HG02973 (cell line): ENCODE measurements around the gene NKTR.

ENCODE experiments used
- ATAC-seq: cut with Tn5 transposase; IDR thresholded peaks from one replicate; pipeline ENCODE4 v1.9.1; 2021; ENCODE audit warnings: moderate library complexity; ENCODE audit not compliant: unreplicated experiment

NKTR gene

DNA sequence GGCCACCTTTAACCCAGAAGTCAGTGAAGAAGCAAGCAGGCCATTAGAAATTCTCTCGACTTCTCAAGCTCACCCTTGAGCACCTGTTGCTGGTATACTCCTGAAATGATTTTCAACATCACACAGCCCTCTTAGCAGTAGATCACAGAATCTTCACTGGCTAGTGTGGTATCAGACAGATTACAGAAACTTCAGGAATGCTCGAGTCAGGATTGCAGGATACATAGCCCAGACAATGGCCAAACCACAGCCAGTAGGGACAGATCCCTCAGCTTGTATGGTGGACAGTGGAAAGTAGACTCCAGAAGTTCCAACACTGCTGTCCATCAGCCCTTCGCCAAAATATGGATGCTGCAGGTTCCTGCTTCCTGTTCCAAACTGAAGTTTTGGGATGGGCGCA, 80.3 kb downstream of the NKTR start:
- no peak for ATAC-seq

DNA sequence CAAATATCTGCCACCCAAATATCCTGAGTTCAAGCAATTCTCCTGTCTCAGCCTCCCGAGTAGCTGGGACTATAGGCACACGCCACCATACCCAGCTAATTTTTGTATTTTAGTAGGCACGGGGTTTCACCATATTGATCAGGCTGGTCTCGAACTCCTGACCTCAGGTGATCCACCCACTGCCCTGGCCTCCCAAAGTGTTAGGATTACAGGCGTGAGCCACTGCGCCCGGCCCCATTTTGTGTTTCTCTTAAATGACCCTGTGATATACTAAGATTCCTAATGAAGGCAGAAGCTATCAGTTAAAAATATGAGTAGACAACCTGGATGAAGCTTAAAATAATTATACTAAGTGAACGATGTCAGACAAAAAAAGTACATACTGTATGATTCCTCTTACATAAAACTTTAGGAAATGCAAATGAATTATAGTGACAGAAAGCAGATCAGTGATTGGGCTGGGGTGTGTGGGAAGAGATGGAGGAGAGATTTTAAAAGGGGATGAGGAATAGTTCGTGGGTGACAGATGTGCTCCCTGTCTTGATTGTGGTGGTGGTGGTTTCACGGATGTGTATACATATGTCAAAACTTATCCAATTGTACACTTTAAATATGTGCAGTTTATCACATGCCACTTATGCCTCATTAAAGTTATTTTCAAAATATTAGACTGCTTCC, 81.0 kb downstream of the NKTR start:
- ATAC-seq = no peak

DNA sequence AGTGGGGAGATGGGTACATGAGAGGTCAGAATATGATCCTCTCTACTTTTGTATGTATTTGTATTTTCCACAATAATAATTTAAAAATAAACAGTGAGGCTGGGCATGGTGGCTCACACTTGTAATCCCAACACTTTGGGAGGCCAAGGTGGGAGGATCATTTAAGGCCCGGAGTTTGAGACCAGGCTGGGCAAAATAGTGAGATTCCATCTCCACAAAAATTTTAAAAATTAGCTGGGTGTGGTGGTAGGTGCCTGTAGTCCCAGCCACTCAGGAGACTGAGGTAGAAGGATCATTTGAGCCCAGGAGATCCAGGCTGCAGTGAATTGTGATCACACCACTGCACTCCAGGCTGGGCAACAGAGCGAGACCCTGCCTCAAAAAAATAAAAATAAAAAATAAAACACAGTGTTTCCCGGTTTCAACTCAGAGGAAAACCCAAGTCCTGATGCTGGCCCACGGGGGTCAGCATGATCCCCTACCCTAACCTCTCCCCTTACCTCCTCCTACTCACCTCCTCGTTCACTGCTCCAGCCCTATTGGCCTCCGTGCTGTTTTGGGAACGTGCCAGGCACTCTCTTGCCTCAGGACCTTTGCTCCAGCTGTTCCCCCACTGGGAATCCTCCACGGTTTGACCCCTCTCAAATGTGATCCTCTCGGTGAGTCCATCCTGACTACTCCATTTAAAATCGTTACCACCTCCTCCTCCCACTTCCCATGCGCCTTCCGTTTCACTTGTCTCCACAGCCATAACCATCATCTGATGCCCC, 82.0 kb downstream of the NKTR start:
- ATAC-seq = no peak

DNA sequence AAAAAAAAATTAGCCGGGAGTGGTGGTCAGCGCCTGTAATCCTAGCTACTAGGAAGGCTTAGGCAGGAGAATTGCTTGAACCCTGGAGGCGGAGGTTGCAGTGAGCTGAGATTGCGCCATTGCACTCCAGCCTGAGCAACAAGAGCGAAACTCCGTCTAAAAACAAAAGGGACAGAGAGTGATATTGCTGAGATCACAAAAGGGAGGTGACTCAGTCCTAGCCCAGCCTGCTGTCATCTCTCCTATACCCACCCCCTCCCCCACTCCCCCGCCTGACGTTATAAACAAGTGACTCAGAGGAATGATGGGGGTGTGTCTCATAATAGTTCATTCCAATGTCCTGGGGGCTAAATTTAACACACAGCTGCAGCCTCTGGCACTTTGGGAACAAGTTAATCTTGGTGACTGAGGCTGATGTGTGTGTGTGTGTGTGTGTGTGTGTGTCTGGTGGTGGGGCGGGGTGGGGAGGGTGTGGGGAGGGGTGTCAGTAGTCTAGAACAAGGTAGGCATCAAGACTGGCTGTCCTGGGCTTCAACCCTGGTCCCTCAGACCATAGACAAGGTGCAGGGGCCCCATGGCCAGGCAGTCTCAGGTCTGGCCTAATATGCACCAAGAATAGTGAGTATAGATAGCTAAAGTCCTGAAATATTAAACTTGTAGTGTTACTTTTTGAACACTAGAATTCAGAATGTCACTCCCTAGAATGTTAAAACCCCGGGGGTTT, 83.6 kb downstream of the NKTR start:
- no peak for ATAC-seq

DNA sequence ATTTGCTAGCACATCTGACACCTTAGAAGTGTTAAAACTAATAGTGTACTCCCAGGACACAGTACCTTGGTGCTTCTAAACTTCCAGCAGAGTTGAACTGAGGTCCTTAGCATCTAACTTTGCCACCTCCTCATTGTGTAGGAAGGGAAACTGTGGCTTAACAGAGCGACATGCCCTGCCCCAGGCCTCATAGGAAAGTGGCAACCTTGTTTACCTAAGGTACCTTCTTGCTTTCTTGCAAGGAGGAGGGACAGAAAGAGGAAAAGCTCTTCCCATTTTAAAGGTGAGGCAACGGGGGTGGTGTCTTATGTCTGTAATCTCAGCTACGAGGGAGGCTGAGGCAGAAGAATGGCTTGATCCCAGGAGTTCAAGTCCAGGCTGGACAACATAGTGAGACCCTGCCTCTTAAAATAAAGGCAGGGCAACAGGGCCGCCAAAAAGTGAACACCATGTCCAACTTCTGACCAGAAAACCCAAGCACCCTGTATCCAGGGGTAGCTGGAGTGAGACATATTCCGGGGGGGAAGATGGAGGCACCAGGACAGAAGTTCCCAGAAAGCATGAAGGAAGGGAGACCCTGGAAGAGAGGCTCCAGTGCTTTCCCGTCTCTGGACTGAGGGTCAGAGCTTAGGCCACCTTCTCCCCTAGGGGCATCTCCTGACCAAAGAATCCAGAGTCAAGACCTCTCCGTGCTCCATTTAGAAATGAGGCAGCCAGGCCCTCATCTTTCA, 84.3 kb downstream of the NKTR start:
- no peak for ATAC-seq

DNA sequence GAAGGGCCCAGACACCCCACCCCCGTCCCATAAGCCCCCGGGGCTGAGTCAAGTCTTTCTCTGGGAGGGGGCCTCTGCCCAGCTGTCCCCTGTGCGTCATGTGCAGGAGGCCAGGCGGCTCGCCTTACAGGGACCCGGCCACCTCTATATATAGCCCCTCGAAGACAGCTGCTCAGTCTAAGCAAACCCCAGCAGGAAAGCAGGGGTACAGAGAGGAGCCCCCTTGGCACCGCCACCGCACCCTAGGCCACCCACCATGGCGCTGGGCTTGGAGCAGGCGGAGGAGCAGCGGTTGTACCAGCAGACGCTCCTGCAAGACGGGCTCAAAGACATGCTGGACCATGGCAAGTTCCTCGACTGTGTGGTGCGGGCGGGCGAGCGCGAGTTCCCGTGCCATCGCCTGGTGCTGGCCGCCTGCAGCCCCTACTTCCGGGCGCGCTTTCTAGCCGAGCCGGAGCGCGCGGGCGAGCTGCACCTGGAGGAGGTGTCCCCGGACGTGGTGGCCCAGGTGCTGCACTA, 84.9 kb downstream of the NKTR start, which contains the start of gene KLHL40:
Gene KLHL40, plus strand, starts transcription at position 175 of the 519 bp plus-strand sequence. Its CDS starts 82 bp downstream, at position 257.
- ATAC-seq = no peak

DNA sequence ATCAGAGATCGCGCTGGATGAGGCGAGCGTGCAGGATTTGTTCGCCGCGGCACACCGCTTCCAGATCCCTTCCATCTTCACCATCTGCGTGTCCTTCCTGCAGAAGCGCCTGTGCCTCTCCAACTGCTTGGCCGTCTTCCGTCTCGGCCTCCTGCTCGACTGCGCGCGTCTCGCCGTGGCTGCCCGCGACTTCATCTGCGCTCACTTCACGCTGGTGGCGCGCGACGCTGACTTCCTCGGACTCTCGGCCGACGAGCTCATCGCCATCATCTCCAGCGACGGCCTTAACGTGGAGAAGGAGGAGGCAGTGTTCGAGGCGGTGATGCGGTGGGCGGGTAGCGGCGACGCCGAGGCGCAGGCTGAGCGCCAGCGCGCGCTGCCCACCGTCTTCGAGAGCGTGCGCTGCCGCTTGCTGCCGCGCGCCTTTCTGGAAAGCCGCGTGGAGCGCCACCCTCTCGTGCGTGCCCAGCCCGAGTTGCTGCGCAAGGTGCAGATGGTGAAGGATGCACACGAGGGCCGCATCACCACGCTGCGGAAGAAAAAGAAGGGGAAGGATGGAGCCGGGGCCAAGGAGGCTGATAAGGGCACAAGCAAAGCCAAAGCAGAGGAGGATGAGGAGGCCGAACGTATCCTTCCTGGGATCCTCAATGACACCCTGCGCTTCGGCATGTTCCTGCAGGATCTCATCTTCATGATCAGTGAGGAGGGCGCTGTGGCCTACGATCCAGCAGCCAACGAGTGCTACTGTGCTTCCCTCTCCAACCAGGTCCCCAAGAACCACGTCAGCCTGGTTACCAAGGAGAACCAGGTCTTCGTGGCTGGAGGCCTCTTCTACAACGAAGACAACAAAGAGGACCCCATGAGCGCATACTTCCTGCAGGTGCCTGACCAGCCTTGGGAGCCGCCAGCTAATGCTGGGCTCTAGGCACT, 85.7 kb downstream of the NKTR start:
- ATAC-seq = no peak

DNA sequence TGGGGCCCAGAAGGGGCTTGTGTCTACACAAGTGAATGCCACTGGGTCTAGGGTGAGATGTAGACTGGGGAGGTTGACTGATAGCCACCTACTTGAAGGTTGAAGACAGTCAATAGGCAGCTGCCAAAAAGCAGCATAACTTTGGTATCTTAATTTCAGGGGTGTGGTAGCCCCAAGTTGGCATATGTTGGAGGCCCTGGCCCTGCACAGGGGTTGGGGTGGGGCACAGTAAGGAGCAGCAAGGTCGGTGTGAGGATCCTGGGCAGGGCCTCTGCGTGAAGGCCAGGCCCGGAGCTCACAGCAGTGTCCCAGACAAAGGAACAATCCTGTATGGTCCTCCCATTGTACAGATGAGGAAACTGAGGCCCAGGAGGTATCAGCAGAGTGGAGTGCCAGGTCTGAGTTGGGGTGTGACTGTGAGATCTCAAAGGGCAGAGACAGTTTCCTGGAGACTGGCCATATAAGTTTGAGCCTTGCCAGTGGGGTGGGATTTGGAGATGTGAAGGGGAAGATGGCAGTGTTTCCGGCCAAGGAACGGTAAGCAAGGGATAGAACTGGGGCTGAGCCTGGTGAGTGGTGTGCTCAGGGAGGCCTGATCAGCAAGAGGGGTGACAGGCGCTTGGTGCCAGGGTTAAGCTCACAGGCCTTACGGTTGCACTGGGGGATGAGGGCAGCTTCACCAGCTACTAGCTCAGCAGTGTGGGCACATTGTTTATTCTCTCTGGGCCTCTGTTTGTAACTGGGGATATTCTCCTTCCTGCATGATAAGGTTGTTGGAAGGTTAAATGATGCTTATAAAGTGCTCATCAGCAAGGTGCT, 86.6 kb downstream of the NKTR start:
- ATAC-seq = no peak

DNA sequence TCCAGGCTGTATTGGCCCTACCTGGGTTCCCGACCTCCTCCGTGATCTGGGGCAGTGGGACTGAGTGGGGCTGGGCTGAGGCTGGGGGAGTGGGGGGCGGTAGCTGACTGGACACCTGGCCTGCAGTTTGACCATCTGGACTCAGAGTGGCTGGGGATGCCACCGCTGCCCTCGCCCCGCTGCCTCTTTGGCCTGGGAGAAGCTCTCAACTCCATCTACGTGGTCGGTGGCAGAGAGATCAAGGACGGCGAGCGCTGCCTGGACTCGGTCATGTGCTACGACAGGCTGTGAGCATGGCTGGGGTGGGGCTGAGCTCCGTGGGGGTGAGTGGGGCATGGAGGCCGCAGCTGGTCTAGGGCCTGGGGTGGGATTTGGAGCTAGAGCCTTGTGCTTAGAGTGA, 87.5 kb downstream of the NKTR start:
- ATAC-seq = no peak

DNA sequence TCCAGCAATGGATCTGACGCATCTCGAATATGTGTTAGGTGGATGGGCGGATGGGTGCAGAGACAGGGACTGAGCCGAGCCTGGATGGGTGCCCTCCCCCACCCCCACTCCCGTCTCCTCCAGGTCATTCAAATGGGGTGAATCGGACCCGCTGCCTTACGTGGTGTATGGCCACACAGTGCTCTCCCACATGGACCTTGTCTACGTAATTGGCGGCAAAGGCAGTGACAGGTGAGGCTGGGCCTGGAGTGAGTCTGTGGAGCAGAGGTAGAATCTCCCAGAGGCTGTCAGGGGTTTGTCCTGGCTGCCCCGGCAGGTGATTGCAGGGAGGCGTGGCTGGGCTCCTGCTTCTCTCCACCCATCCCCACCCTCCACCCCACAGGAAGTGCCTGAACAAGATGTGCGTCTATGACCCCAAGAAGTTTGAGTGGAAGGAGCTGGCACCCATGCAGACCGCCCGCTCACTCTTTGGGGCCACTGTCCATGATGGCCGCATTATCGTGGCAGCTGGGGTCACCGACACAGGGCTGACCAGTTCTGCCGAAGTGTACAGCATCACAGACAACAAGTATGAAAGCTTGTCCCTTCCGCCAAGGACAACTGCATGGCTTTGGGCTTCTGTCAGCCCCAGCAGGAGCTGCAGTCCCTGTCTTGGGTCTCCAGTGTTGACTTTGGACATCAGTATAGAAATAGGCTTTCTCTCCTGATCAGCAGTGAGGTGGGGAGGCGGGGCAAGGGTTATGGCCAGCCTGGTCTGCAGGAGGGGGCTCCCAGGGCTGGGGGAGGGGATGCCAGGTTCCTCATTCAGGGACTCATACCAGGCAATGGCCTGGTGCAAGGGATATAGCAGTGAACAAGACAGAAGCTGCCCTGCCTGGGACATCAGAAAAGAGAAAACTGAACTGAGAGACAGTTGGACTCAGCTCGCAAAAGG, 88.3 kb downstream of the NKTR start:
- no peak for ATAC-seq

DNA sequence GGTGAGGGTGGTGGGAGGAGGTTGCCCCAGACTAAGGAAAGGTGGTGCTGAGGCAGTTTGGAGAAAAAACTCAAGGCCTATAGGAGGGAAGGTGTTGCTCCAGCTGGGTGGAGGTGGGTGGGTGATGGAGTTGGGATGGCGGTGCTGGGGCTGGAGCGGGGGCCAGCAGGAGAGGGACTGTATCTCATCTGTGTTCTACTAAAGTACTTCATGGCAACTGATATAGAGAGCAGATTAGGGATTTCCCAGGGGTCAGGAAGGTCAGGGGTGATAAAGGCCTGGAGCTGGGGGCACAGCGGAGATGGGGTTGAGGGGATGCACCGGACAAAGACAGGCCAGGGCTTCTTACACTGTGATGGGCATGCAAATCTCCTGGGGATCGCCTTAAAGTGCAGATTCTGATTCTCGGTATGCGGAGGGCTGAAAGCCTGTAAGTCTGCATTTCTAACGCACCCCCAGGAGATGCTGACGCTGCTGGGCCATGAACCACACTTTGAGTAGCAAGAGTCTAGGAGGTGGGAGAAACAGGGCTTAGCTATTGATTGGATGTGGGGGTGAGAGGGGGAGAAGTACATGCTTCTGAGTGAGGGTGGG, 89.0 kb downstream of the NKTR start:
- ATAC-seq = no peak

DNA sequence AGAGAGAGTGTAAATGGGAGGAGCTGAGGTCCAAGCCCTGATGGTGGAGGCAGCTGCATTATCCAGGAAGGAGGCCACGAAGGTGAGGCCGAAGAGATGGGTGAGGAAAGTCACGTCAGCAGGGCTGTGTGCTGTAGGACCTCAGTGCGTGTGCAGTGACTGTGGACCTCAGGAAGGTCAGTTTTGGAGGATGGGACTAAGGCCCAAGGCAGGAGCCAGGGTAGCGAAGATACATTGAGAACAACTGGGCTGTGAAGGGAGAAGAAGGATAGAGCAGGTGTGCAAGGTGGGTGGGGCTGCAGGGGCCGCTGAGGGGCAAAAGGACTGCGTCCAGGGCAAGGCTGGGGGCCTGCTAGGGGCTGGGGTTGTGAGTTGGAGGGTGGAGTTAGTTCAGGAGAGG, 89.7 kb downstream of the NKTR start:
- no peak for ATAC-seq

DNA sequence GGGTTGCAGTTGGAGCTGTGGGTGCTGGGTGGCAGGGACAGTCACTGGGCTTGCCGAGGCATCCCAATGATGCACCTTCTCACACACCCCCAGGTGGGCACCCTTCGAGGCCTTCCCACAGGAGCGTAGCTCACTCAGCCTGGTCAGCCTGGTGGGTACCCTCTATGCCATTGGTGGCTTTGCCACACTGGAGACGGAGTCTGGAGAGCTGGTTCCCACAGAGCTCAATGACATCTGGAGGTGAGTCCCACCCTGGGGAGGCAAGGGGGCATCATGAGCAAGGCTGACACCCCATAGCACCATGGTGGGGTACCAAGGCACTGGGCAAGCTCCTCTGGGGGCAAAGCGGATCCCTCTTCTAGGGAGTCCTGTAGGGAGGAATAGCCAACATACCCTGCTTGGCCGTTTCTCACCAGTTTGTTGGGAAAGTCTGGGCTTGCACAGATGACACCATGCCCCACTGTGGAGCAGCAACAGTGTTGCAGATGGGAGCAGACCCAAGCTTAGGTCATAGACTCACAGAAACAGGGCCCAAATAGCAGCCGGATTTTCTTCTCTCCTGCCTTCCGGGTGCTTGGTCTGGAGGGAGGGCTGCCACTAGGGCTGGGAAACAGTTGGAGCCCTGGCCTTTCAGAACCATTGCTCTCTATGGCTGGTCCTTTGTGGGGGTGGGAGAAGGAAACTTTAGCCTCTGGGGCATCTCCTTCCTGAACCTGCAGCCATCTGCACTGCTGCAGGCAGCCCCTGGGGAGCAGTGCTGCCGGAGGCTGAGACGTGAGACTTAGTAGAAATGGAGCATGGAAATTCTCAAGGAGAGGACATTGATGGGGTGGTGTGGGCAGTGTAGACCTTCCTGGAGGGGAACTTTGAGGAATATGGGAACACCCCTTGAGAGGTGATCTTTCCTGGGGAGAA, 90.5 kb downstream of the NKTR start:
- ATAC-seq = no peak

DNA sequence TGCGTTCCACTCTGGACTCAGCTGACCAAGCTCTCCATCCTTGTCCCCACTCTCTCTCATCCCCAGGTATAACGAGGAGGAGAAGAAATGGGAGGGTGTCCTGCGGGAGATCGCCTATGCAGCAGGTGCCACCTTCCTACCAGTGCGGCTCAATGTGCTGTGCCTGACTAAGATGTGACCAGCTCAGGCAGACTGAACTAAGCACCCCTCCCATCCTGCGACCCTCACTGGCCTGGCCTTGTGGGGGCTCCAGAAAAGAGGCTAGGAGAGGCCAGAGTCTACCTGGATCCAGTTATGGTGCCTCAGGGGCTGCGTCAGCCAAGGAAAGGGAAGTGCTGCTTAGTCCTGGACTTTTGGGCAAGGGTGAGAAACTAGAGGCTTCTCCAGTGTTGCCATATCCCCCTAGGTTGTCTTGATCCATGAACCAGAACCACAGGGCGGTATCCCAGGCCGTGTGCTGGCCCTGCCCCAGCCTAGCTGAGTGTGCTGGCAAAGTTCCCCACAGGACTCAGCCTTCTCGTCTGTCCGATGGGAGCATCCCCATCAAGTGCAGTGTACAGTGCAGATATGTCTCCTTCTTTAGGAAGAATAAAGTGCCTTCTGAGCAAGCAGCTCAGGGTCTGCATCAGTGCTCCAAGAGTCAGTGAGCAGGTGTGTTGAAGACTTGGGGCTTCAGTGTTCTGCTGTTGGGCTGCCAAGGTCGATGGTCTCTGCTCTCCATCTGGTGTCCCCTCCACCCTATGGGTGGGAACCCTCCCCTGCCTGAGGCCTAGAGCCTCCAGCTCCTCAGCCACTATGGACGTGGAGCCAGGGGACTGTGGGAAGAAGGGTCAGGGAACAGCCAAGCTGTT, 91.6 kb downstream of the NKTR start:
- ATAC-seq = no peak

DNA sequence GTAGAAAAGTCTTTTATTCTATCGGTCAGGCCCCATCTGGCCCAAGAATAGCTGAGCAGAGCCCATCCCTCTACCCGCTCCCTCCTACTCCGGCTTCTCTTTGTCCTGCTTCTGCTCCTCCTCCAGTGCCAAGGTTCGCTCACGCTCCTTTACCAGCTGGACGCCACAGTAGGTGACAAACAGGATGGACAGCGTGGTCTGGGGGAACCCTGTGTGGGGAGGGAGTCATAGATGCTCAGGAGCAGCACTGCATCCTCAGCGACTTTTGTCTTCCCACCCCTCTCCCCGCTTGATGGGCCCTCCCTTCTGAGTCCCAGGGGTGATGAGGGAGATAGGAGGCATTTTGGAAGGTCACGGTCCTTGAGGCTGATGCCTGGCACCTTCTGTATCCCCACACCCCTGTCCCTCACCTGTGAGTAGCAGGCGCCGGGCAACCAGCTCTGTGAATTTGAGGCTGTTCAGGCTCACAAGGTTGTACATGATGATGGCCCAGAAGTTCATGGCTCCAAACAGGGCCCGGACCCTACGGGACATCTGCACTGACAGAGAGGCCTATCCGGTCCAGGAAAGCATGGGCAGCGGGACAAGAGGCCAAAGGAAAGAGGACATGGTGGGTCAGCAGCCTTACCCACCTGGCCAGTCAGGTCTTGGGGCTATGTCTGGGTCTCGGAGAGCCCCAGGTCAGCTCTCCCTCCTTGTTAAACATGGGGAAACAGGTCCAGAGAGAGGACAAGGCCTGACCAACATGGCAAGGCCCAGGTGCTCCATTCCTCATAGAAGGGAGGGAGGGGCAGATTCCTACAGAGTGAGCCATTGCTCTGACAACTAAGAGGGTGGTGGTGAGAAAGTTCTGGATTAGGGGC, 92.4 kb downstream of the NKTR start:
- no peak for ATAC-seq
